Mammary epithelial cell (primary cell): ENCODE data around the gene DCD.

Source experiments
- EZH2 ChIP-seq: IDR thresholded peaks from 2 replicates; pipeline ENCODE4 v1.6.1; 2012; ENCODE audit warnings: low read length, inconsistent platforms, borderline replicate concordance
- TF ChIP-seq, protein P1 (sequence below), 2 donors: IDR thresholded peaks in 1 of 2; conservative IDR thresholded peaks in 1 of 2; 2 replicates each; pipeline ENCODE4 v1.5.1; 2011 to 2012; ENCODE audit warnings: inconsistent platforms in 2 of 2, low read length in 2 of 2, mild to moderate bottlenecking in 2 of 2, control low read depth in 1 of 2, low read depth in 1 of 2; ENCODE audit not compliant: insufficient read depth in 1 of 2; ENCODE audit errors: extremely low read depth in 1 of 2

DNA sequence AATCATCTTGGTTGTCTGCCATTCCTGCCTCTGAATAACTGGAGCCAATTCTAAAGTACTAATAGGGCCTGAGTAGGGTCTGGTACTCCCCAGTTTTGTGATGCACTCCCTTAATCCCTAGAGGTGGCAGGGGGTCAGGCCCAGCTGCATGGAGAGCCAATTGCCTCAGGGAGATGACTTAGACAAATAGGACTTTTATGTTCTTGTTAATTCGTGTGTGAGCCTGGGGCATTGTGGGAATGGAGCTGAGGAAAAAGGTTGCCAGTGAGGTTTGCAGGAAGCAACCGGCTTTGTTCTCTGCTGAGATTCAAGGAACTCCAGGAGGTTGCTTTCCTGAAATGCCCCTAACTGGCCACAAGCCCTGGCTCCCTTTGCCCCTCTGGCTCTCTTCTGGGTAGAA, 6.8 kb upstream of the DCD start:
- TF ChIP-seq, protein P1, sequence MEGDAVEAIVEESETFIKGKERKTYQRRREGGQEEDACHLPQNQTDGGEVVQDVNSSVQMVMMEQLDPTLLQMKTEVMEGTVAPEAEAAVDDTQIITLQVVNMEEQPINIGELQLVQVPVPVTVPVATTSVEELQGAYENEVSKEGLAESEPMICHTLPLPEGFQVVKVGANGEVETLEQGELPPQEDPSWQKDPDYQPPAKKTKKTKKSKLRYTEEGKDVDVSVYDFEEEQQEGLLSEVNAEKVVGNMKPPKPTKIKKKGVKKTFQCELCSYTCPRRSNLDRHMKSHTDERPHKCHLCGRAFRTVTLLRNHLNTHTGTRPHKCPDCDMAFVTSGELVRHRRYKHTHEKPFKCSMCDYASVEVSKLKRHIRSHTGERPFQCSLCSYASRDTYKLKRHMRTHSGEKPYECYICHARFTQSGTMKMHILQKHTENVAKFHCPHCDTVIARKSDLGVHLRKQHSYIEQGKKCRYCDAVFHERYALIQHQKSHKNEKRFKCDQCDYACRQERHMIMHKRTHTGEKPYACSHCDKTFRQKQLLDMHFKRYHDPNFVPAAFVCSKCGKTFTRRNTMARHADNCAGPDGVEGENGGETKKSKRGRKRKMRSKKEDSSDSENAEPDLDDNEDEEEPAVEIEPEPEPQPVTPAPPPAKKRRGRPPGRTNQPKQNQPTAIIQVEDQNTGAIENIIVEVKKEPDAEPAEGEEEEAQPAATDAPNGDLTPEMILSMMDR (conservative IDR thresholded peaks at IDR 0.05 in 1 of 2, IDR thresholded peaks at IDR 0.05 in 1 of 2; ENCODE audit: extremely low read depth in 1 of 2, insufficient read depth in 1 of 2, low read depth in 1 of 2, low read length in 2 of 2): no peak
- no peak for TF ChIP-seq EZH2
